Spleen (tissue), 7 donors: ENCODE data around the gene ERCC3.

Source experiments
- CTCF ChIP-seq, 11 experiments: fragments of 200-600 bp in 7 of 11; fragments of 450-650 bp in 4 of 11; sonication (generic) in 4 of 11; IDR thresholded peaks in 8 of 11; conservative IDR thresholded peaks in 3 of 11; 1 replicate in 7 of 11; 2 replicates in 4 of 11; pipeline versions ENCODE4 v1.4.0 to v1.8.0; 2016 to 2021; ENCODE audit warnings: antibody characterized with exemption in 11 of 11, inconsistent platforms in 4 of 11, mild to moderate bottlenecking in 1 of 11
- POLR2A ChIP-seq, 3 donors: fragments of 450-650 bp; IDR thresholded peaks; one replicate each; pipeline ENCODE4 v1.5.1; 2017; ENCODE audit warnings: antibody characterized with exemption in 3 of 3, mild to moderate bottlenecking in 1 of 3
- POLR2AphosphoS5 ChIP-seq, 3 donors: sonication (generic); formaldehyde crosslinking; IDR thresholded peaks; one replicate each; pipeline ENCODE4 v1.5.1; 2017; ENCODE audit warnings: antibody characterized with exemption in 3 of 3
- donor health status: DM: no; HTN: no; CAD: no; lungs with moderate emphysema.
- donor health status: DM: no; HTN: no; CAD: no.
- donor health status: DM: no; HTN: no; CAD: no.

GRCh38 chr2:127308586-127309138 is 14.7 kb upstream of the ERCC3 start:
- TF ChIP-seq CTCF (IDR thresholded peaks at IDR 0.05 in 8 of 11, conservative IDR thresholded peaks at IDR 0.05 in 3 of 11) = no peak
- no peak for TF ChIP-seq POLR2AphosphoS5 (IDR thresholded peaks at IDR 0.05)
- no peak for TF ChIP-seq POLR2A (IDR thresholded peaks at IDR 0.05)
